ENCODE data around the gene OLA1.

- TF ChIP-seq TAF1 (IDR thresholded peaks at IDR 0.05; ENCODE audit: low read depth) = no peak
- no peak for TF ChIP-seq CTCF (IDR thresholded peaks at IDR 0.05; ENCODE audit: poor library complexity, severe bottlenecking)
- TF ChIP-seq POLR2AphosphoS5 (IDR thresholded peaks at IDR 0.05) = no peak
- no peak for TF ChIP-seq EZH2 (IDR thresholded peaks at IDR 0.05; ENCODE audit: borderline replicate concordance, insufficient read depth, low read length, poor library complexity, severe bottlenecking)
- TF ChIP-seq MXI1 (conservative IDR thresholded peaks at IDR 0.05; ENCODE audit: poor library complexity, severe bottlenecking) = no peak
- no peak for TF ChIP-seq REST (IDR thresholded peaks at IDR 0.05; ENCODE audit: borderline replicate concordance)
- TF ChIP-seq SMC3 (conservative IDR thresholded peaks at IDR 0.05; ENCODE audit: poor library complexity) = no peak
- TF ChIP-seq RAD21 (conservative IDR thresholded peaks at IDR 0.05) = no peak
Measured at GRCh38 chr2:174243812-174244211, 4.5 kb downstream of the OLA1 start.
